Activated CD8-positive, alpha-beta memory T cell treated with anti-CD3 and anti-CD28 coated beads, Interleukin-2, amount 50 U/mL, for 48 hours (primary cell): ENCODE data around the gene BBS9.
"Not testable (repeated sequence)": the region's sequence is repeated elsewhere in the genome, so short reads cannot be mapped to it uniquely, and the experiment has no call there.

Experiments
- DNase-seq: peaks from one replicate; pipeline ENCODE4 v3.0.0-alpha.2; 2020

Gene BBS9

DNA sequence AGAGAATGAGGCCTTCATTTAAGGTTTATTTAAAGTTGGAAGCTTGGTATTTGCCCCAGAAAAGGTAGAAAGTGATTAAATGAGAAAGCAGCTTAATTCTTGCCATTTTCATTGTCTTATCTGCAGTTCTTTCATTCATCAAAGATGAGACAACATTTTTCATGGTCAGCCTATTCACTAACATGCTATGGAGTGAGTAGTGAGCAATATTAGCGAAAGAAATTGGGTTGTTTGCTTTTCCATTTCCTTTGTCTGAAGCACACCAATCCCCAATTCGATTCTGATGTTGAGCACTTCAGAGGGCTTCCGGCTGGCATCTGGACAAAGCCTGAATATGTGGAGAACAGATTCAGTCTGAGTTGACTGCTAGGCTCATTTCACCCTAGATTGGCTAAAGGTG lies 317.2 kb downstream of the BBS9 start:
- DNase-seq, result no peak

DNA sequence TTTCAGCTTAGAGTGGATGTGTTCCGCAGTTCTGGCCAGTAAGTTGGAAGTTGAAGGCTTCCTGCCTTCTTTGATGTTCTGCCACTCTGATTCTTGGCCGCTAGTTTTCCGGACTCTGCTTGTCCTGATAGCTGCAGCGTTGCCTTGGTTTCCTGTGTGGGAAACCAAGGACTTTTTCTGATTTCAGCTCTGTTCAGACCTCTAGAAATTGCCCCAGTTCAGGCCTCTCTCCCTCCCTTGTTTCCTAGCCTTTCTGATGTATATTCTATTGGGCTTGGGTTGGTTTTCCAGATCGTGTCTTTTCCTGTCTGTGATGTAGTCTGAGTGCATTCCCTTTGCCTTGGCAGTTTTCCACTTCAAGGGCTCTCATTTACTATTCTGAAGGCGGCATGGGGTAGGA lies 318.7 kb downstream of the BBS9 start:
- DNase-seq, result no peak

GRCh38 chr7:33449847-33450246 lies 320.5 kb downstream of the BBS9 start:
- no peak for DNase-seq

- no peak for DNase-seq
Observed at GRCh38 chr7:33452805-33453502, 323.6 kb downstream of the BBS9 start.

GRCh38 chr7:33457039-33457438 lies 327.7 kb downstream of the BBS9 start:
- no peak for DNase-seq

DNA sequence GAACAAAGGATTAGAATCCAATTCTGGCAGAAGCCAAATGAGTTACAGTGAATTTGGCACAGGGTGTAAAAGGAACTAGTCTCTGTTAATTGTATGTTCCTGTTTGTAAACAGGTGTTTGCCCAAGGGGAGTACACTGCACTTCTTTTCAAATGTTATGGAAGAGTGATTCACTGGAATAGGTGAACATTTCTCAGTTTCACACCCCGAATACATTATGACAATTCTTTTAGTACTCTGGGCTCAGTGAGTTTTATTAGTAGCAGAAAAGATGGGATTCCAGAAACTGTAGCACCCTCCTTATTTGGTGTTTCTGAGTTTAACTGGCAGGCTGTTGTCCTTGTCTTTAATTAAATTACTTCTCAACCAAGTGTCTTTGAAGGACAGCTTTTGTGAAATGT lies 329.2 kb downstream of the BBS9 start:
- no peak for DNase-seq

GRCh38 chr7:33459340-33459751 lies 330.0 kb downstream of the BBS9 start:
- no peak for DNase-seq

- DNase-seq, result no peak
Observed at GRCh38 chr7:33463131-33463530, 333.8 kb downstream of the BBS9 start.

- DNase-seq, result no peak
Observed at GRCh38 chr7:33466203-33466602, 336.8 kb downstream of the BBS9 start.

DNA sequence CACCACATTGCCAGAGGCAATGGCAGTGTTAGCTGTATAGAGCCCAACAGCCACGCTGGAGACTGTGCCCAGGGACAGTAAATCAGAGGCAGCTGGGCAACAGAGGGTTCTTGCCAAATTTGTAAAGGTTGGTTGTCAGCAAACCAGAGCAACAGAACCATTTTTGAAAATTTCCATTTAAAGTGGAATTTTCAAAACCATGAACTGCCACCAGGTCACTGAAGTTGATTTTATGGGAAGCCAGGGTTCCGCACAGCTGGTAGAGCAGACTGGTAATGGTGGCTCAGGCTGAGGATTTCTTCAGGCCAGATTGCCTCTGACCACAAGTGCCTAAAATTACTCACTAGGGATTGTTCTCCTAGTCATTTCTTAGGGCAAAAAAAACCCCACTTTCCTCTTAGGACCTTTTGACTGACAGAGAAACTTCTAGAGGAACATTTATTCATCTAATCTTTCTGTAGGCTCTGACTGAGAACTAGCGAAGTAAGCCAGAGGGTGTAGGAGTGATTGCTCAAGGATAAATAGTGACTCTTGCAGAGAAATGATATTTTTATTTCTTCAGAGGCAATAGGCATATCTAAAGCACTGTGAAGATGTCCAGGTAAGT lies 342.4 kb downstream of the BBS9 start:
- DNase-seq, result no peak

DNA sequence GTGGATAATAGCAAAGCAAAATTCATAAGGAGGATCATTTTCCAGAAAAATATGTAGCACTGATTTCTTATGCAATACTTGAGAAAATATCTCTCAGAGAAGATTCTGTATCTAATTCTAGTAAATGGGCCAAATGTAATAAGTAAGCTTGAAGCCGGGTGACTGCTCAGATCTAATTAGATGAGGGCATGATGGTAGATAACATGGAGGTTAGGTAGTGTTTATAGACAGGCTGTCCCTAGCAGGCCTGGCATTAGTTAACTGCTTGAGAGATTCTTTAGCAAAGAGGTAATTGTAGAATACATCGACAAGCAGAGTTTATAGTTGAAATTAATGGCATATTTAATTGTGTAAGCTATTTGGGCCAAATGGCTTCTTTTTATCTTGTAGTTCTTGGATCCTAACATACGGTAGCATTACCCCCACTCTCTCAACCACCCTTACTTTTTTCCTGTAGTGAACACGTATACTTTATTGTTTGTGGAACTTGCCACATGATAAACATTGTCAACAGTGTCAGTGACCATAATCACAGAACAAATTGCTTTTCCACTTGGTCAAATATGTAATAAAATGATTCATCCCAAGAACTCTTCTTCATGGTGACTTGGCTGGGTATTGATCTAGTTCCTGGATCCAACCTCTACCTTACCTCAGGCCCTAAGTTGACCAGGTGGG lies 343.1 kb downstream of the BBS9 start:
- no peak for DNase-seq

DNA sequence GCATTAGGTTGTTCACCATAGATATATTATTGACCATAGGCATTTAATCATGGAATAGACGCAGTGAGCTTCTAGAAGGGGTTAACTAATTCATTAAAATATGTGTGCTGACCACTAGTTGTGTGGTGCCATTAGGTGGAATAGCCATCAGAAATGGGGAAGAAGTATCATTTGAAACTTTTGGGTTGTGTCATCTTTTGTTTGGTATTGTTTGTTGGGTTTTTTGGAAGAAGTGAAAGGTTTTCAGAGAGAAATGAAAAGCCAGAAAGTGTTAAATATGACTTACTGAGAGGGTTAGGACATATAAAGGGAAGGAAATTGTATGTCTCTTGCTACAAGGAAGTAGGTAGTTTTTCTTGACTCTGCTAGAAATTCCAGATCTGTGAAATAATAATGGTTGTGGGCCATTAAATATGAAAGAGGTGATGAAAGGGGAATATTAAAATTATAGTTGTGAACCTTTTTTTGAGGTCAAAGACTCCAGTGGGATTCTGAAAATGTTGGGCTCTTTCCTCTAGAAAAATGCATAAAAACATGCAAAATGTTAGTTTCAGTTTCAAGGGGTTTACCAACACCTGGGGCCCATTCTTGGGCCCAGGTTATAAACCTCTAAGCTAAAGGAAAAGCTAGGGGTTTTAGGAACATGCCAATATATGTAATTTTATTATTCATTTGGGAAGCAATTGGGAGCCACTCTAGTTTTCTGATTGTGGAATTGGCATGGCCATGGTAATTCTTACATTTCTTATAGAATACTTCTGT lies 348.5 kb downstream of the BBS9 start:
- no peak for DNase-seq

- not testable (repeated sequence) for DNase-seq
Observed at GRCh38 chr7:33484476-33484875, 355.1 kb downstream of the BBS9 start.

DNA sequence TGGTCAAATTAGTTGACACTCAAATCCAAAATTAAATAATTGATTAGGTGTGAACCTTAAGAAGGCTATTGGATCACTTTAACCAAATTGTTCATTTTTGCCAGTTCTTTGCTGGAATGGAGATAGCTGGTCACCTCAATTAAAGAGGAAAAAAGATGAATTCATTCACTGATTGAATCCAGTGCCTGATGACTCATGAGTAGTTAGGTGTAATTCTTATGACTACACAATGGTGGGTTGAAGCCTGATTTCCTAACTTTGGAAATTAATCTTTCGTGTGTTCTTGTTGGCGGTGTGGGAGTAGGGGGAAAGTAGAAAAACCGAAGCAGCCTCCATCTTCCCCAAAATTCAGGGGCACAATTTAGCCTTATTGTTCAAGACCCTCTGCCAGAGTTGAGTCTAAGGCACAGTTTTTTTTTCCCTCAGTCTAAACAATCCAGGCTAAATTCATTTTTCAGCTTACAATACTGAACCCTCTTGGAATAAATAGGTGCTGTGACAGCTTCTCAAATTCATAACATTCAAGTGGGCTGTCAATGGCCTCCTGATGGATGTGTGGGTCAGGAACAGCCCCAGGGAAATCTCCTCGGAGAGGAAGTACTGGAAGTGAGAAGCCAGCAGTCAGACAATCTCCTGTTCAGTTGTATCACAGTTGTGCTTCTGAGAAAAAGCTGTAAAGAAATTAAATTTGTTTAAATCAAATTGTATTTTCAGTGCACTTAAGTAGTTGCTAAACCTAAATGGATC lies 356.6 kb downstream of the BBS9 start:
- no peak for DNase-seq

- no peak for DNase-seq
Observed at GRCh38 chr7:33486633-33487032, 357.3 kb downstream of the BBS9 start.

DNA sequence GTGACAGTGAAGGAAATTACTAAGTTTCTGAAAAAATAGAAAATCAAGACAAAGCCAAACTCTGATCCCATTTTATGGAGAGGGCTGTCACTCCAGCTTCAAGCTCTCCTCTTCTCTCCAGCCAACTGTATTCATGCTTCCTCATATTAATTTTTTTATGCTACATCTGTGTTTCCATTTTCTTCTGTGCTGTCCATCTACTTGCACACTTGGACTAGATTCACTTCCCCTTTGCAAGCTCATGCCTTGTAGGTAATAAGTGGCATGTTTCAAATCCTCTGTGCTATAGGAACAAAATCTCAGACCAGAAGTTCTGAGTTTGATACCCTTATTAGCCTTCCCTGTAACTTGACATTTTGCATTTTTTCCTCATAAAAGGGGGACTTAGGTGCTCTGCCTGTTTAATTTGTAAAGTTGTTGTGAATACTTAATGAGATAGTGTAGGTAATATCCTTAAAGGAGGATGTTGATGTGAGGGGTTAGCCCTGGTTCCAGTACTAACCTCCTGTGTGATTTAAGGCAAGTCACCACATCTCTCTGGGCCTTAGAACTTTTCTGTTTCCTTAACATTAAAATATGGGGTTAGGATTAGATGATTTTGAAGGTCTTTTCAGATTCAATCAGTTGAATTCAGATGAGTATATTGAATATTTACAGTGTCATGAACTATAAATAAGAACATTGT lies 358.8 kb downstream of the BBS9 start:
- DNase-seq, result no peak

GRCh38 chr7:33494474-33494873 lies 365.1 kb downstream of the BBS9 start:
- DNase-seq, result no peak

DNA sequence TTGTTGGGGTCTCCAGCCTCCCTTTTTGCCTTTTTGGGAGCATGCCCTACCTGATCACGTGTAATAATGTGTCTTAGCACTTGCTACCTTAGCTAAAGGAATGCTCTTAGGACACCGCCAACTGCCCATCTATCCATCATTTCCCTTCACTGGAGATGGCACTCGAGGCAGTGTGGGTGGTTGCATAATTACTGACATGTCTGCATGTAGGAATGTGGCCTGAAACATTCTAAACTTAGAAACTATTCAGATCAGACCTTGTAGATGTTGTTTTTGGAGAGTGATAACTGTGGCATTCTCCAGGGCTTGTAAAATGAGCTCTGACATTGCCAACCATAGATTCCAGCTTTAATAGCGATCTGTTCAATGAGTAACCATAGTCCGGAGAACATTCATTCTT lies 365.8 kb downstream of the BBS9 start:
- no peak for DNase-seq

GRCh38 chr7:33497051-33497450 lies 367.7 kb downstream of the BBS9 start:
- no peak for DNase-seq

DNA sequence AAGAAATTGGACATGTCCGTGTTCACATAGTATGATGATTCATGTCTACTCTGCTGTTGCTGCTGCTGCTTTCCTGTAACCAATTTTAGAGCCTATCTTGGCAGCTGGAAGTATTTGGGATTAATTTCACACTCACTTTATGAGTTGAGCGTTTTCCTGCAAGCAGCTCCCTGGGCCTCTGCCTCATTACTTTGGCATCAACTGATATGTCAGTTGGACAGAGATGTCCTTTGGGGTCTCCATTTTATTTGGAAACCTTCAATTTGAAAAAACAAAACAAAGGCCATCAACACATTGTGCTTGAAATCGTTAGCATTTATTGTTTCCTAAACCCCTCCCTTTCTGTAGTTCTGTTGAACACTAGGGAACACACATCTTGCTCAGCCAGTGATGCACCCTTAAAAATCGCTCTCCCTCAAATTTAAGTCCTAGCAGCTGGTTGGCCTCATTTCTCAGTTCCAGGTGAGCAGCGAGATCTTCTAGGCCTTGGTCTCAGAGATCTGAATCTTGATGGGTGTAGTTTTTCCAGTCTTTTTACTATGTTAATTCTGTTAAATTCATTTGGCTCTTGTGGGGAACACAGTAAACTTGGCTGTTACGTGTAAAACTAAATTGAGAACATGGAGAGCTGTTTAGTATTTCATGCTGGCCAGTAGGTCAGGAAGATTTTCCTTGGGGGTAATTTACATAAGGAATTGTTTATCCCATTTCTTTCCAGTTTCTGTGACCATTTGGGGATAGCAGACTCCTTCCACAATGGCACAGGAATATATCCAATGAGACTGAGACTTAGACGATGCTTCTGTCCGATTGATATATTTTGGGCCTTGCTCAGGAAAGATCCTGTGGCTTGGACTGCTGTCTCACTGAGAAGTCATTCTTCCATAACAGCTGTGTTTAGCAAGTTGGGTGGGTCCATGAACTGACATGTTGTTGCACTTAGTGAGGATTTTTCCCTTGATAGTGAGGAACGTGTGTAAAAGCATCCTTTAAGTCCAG lies 371.6 kb downstream of the BBS9 start:
- no peak for DNase-seq

DNA sequence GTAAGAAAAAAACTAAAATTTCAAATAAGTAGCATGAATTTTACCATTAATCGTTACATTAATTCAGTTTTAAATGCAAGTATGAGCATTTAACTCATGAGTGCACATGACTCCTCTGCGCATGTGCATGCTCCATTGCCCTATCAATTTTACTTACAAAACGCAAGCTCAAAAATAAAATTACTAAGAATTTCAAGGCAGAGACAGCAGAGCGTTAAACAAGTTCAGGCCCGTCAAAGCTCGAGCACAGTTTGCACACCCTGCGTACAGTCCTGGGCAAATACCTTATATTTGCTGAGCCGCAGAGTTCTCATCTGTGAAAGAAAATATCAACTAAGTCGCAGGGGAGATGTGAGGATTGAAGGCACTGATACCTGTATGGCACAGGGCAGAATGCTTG lies 373.6 kb downstream of the BBS9 start:
- no peak for DNase-seq
